Astrocyte (in vitro differentiated cells and primary cell): Measurements from ENCODE around the gene TNNI3.

ENCODE experiments used
- CTCF ChIP-seq: IDR thresholded peaks from 2 replicates; pipeline ENCODE4 v1.5.1; 2011; ENCODE audit warnings: low read depth, mild to moderate bottlenecking, inconsistent platforms, low read length, moderate library complexity; ENCODE audit not compliant: insufficient read depth
- EZH2 ChIP-seq: IDR thresholded peaks from 2 replicates; pipeline ENCODE4 v1.6.1; 2012; ENCODE audit warnings: mild to moderate bottlenecking, low read length, inconsistent platforms; ENCODE audit not compliant: insufficient read depth

- no peak for TF ChIP-seq CTCF
- TF ChIP-seq EZH2, result no peak
Measured at GRCh38 chr19:55133639-55134444, 23.7 kb downstream of the TNNI3 start.
